Liver (tissue), 3 donors: Measurements from ENCODE around the gene RPH3AL.
"Not testable (repeated sequence)": the region's sequence is repeated elsewhere in the genome, so short reads cannot be mapped to it uniquely, and the experiment has no call there.

Source experiments
- EGR1 ChIP-seq, 2 donors: IDR thresholded peaks; 2 replicates each; pipeline ENCODE4 v1.6.1; 2016 to 2018; ENCODE audit warnings: antibody characterized with exemption in 2 of 2, low read depth in 2 of 2
- FOXA1 ChIP-seq: IDR thresholded peaks from 2 replicates; pipeline ENCODE4 v1.6.1; 2016; ENCODE audit warnings: antibody characterized with exemption
- JUND ChIP-seq, 2 donors: IDR thresholded peaks; 2 replicates each; pipeline ENCODE4 v1.6.1; 2016; ENCODE audit warnings: antibody characterized with exemption in 2 of 2
- MAX ChIP-seq: IDR thresholded peaks from 2 replicates; pipeline ENCODE4 v1.6.1; 2016; ENCODE audit warnings: antibody characterized with exemption
- REST ChIP-seq: IDR thresholded peaks from 2 replicates; pipeline ENCODE4 v1.6.1; 2016; ENCODE audit warnings: antibody characterized with exemption, mild to moderate bottlenecking
- SP1 ChIP-seq: IDR thresholded peaks from 2 replicates; pipeline ENCODE4 v1.6.1; 2018; ENCODE audit warnings: antibody characterized with exemption, mild to moderate bottlenecking
- TAF1 ChIP-seq: conservative IDR thresholded peaks from 2 replicates; pipeline ENCODE4 v1.6.1; 2016; ENCODE audit warnings: antibody characterized with exemption, mild to moderate bottlenecking
- ZBTB33 ChIP-seq: IDR thresholded peaks from 2 replicates; pipeline ENCODE4 v1.6.1; 2016; ENCODE audit warnings: antibody characterized with exemption
- TF ChIP-seq, protein P1 (sequence below): fragments of 150-350 bp; IDR thresholded peaks from 2 replicates; pipeline ENCODE4 v1.5.1; 2017; ENCODE audit warnings: improper control_type of control experiment, low read depth, low read length; ENCODE audit not compliant: missing input control
- donor health status: healthy.
- donor health status: healthy.

DNA sequence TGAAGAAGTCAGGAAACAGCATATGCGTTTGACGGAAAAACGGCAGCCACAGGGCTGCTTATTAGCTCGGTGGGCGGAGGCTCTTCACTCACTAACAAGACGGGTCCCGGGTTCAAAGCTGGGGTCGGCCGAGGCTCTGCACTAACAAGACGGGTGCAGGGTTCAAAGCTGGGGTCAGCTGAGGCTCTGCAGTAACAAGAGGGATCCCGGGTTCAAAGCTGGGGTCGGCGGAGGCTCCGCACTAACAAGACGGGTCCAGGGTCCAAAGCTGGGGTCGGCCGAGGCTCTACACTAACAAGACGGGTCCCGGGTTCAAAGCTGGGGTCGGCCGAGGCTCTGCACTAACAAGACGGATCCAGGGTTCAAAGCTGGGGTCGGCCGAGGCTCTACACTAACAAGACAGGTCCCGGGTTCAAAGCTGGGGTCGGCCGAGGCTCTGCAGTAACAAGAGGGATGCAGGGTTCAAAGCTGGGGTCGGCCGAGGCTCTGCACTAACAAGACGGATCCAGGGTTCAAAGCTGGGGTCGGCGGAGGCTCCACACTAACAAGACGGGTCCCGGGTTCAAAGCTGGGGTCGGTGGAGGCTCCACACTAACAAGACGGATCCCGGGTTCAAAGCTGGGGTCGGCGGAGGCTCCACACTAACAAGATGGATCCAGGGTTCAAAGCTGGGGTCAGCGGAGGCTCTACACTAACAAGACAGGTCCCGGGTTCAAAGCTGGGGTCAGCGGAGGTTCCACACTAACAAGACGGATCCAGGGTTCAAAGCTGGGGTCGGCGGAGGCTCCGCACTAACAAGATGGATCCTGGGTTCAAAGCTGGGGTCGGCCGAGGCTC lies 117.4 kb downstream of the RPH3AL start:
- TF ChIP-seq, protein P1, sequence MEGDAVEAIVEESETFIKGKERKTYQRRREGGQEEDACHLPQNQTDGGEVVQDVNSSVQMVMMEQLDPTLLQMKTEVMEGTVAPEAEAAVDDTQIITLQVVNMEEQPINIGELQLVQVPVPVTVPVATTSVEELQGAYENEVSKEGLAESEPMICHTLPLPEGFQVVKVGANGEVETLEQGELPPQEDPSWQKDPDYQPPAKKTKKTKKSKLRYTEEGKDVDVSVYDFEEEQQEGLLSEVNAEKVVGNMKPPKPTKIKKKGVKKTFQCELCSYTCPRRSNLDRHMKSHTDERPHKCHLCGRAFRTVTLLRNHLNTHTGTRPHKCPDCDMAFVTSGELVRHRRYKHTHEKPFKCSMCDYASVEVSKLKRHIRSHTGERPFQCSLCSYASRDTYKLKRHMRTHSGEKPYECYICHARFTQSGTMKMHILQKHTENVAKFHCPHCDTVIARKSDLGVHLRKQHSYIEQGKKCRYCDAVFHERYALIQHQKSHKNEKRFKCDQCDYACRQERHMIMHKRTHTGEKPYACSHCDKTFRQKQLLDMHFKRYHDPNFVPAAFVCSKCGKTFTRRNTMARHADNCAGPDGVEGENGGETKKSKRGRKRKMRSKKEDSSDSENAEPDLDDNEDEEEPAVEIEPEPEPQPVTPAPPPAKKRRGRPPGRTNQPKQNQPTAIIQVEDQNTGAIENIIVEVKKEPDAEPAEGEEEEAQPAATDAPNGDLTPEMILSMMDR, result not testable (repeated sequence)
- not testable (repeated sequence) for TF ChIP-seq EGR1 (IDR thresholded peaks at IDR 0.05; ENCODE audit: low read depth in 2 of 2); JUND (IDR thresholded peaks at IDR 0.05); SP1; REST; FOXA1; TAF1; MAX; ZBTB33
